Ovary (tissue), 9 donors: ENCODE results near the gene CDK16. TPM values are rescaled to one million over a fixed set of nuclear protein-coding genes. Genes with fewer than 3 reads are reported as not detected.

ENCODE experiments used
- DNase-seq, 5 donors: peaks; one replicate each; pipeline ENCODE4 v3.0.0-alpha.2; 2019 to 2020
- H3K27ac ChIP-seq, 2 donors: fragments of 200-600 bp; one replicate each; pipeline versions ENCODE4 v1.5.1 to v1.8.0; 2019 to 2022
- H3K27me3 ChIP-seq: fragments of 200-600 bp; one replicate; pipeline ENCODE4 v1.8.0; 2022
- H3K36me3 ChIP-seq: fragments of 200-600 bp; sonication (generic); one replicate; pipeline ENCODE4 v1.5.1; 2019
- H3K4me1 ChIP-seq: one replicate; pipeline ENCODE4 v1.8.1; 2013; ENCODE audit warnings: mild to moderate bottlenecking, moderate library complexity; ENCODE audit not compliant: insufficient read depth
- H3K4me3 ChIP-seq: fragments of 200-600 bp; sonication (generic); one replicate; pipeline ENCODE4 v1.5.1; 2017
- H3K9me3 ChIP-seq, 2 donors: fragments of 200-600 bp in 1 of 2; sonication (generic) in 1 of 2; one replicate each; pipeline versions ENCODE4 v1.5.1 to v1.8.1; 2013 to 2019; ENCODE audit warnings: mild to moderate bottlenecking in 1 of 2, moderate library complexity in 1 of 2
- EP300 ChIP-seq: sonication (generic); formaldehyde crosslinking; IDR thresholded peaks from one replicate; pipeline ENCODE4 v1.6.1; 2017; ENCODE audit warnings: antibody characterized with exemption
- POLR2A ChIP-seq: fragments of 450-650 bp; IDR thresholded peaks from one replicate; pipeline ENCODE4 v1.6.1; 2017; ENCODE audit warnings: antibody characterized with exemption, mild to moderate bottlenecking, moderate library complexity
- WGBS, 3 donors: extraction: QIAGEN DNeasy Blood & Tissue Kit in 1 of 3; methylation state at CpG; one replicate each; pipeline versions ENCODE4 v1.1.5 to v1.1.7; 2013 to 2017; 5-methylcytosine and 5-hydroxymethylcytosine counted together
- intact Hi-C, 4 donors: fragments of 100-400 bp; cut with DNase I; formaldehyde crosslinking; loops; one replicate each; pipeline versions ENCODE4 v1.11.0 to v1.15.1; 2022 to 2023
- polyA plus RNA-seq, 2 donors: library from polyadenylated mRNA; stranded (reverse); fragments of 200-250 nt in 1 of 2; fragments of 350-450 nt in 1 of 2; fragmentation: Illumina TruSeq in 1 of 2; extraction: RNeasy Lipid Tissue Mini Kit (QIAGEN cat#74804) in 1 of 2; gene quantifications; one replicate each; pipeline ENCODE4 v1.2.3, GENCODE V29; 2013 to 2014
- total RNA-seq, 7 donors: library from RNA; depleted of rRNA in 2 of 7; stranded (reverse); fragments of >200 nt in 2 of 7; fragmentation: NEBNext Ultra II Directional in 3 of 7; extraction: Animal tissue kit (Norgen Biotek cat#: 25700) in 3 of 7; gene quantifications; one replicate each; pipeline versions ENCODE4 v1.1.0 to v1.2.4, GENCODE V29; 2016 to 2023
- TF ChIP-seq, protein P1 (sequence below), 3 donors: fragments of 450-650 bp in 2 of 3; fragments of 200-600 bp in 1 of 3; IDR thresholded peaks; one replicate each; pipeline versions ENCODE4 v1.5.1 to v1.8.0; 2016 to 2022; ENCODE audit warnings: antibody characterized with exemption in 3 of 3, mild to moderate bottlenecking in 1 of 3
- donor health status: DM: no; HTN: no; CAD: no; lungs with moderate emphysema.
- donor health status: DM: no; HTN: no; CAD: no.
- donor health status: Bipolar disorder and iron deficiency.
- donor health status: DM: yes; HTN: yes; CAD: no.
- donor health status: DM: no; HTN: no; CAD: no.
- donor health status: DM: yes; HTN: yes; CAD: no.

The CDK16 gene
- total and polyA plus RNA-seq, 9 donors = 40.9 to 99.0 (median 69.8) TPM

DNA sequence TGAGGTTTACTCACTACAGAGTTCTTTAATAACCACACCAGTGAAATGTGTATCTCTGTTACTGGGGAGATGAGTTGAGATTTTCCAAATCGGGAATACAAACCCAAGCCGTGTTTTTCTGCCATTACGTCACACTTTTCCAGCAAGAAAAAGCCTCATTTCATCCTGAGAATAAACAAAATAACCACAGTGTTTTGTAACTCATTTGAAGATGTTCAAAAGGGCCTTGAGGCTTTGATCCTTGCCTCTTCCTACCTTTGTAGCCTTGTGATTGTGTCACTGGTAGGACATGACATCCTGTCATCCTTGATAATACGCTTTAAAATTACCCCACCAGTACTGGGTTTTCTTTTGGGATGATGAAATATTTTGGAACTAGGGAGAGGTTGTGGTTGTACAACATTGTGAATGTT lies 17.2 kb downstream of the CDK16 start:
- H3K27ac ChIP-seq = peak overlapping the region in 1 of 2 donors; percentile 32
- intact Hi-C loops = loop anchor here in 1 of 4 donors (2.0 kb wide), 1 partner anchor 423 kb away; the partner anchor contains the start of gene UXT
- 59 to 67% (median 65%) methylated on average over 4 of the region's 4 CpGs for WGBS, 3 donors

DNA sequence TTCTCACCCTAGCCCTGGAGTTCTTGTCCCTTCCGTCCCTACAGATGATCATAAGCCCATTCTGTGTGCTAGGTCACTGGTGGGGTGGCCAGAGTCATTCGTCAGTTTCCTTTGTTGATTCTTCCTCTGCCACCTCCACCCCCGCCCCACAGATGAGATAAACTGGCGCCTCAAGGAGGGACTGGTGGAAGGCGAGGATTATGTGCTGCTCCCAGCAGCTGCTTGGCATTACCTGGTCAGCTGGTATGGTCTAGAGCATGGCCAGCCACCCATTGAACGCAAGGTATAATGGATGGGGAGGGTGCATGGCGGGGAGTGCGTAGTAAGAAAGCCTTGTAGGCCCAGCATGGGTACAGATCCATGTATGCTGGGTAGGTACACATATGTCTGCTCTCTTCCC lies 20.7 kb downstream of the CDK16 start:
- Histone ChIP-seq H3K36me3 (no peaks in the 10 kb centered on the region), H3K27me3 (no peaks in the 10 kb centered on the region), H3K4me3 (no peak overlapping the region), H3K9me3 (no peaks in the 10 kb centered on the region), H3K4me1 (no peaks in the 10 kb centered on the region), H3K27ac (no peak overlapping the region)
- TF ChIP-seq POLR2A = no peak
- TF ChIP-seq EP300 = no peak
- TF ChIP-seq, protein P1, sequence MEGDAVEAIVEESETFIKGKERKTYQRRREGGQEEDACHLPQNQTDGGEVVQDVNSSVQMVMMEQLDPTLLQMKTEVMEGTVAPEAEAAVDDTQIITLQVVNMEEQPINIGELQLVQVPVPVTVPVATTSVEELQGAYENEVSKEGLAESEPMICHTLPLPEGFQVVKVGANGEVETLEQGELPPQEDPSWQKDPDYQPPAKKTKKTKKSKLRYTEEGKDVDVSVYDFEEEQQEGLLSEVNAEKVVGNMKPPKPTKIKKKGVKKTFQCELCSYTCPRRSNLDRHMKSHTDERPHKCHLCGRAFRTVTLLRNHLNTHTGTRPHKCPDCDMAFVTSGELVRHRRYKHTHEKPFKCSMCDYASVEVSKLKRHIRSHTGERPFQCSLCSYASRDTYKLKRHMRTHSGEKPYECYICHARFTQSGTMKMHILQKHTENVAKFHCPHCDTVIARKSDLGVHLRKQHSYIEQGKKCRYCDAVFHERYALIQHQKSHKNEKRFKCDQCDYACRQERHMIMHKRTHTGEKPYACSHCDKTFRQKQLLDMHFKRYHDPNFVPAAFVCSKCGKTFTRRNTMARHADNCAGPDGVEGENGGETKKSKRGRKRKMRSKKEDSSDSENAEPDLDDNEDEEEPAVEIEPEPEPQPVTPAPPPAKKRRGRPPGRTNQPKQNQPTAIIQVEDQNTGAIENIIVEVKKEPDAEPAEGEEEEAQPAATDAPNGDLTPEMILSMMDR (IDR thresholded peaks at IDR 0.05) = no peak
- intact Hi-C loops = no loop called here
- no peak for DNase-seq
- 83 to 89% (median 86%) methylated on average over 8 of the region's 8 CpGs for WGBS, 3 donors

More for the DNA sequence above, 17.2 kb downstream of the CDK16 start:
- DNase-seq = no peak
- TF ChIP-seq EP300 = no peak
- TF ChIP-seq POLR2A = no peak
- TF ChIP-seq, protein P1 (IDR thresholded peaks at IDR 0.05) = no peak
- Histone ChIP-seq H3K4me1 (no peaks in the 10 kb centered on the region), H3K36me3 (no peaks in the 10 kb centered on the region), H3K9me3 (no peaks in the 10 kb centered on the region), H3K4me3 (no peak overlapping the region), H3K27me3 (no peaks in the 10 kb centered on the region)

DNA sequence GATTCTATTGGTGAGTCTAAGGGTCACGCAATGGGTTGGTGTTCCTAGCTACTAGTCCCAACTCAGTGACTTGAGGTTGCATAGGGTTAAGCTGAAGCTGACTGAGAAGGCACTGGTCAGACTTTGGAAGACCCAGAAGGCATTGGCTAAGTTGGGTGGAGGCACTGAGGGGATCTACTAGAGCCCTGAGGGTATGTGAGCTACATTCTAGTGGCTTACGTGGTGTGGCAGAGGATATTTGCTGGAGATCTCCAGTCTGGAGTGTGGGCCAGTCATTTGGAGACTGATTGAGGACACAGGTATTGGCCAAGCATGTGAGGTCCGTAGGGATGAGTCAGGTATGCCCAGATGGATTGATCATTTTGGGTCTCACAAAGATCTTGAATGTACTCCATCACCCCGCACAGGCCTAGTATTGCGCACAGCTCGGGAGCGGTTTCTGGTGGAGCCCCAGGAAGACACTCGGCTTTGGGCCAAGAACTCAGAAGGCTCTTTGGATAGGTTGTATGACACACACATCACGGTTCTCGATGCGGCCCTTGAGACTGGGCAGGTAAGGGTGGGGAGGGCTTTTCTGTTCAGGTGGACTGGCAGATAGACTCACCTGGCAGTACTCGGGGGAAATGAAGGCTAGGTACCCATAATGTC lies 21.5 kb downstream of the CDK16 start:
- 92 to 94% (median 94%) methylated on average over 12 of the region's 12 CpGs for WGBS, 3 donors
- no peak overlapping the region for H3K4me3 ChIP-seq
- H3K27ac ChIP-seq = no peak overlapping the region
- intact Hi-C loops = no loop called here
- no peaks in the 10 kb centered on the region for H3K27me3 ChIP-seq
- no peaks in the 10 kb centered on the region for H3K4me1 ChIP-seq
- H3K9me3 ChIP-seq = no peaks in the 10 kb centered on the region
- no peaks in the 10 kb centered on the region for H3K36me3 ChIP-seq
- TF ChIP-seq EP300 = no peak
- TF ChIP-seq, protein P1 (IDR thresholded peaks at IDR 0.05) = no peak
- TF ChIP-seq POLR2A = no peak
- no peak for DNase-seq

DNA sequence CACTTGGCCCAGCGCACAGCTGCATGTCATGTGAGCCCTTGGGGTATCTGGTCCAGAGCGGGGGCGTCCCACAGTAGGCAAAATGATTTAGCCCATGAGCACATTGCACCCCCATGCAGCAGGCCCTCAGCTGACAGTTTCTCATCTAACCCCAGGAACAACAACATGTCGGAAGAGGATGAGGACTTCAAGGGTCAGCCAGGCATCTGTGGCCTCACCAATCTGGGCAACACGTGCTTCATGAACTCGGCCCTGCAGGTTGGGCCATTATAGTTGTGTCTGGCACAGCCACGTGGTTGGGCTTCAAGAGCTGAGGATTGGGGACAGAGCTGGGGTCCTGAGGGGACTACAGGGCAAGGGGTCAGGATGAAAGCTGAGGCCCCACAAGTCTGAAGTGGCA lies 22.1 kb downstream of the CDK16 start:
- no peaks in the 10 kb centered on the region for H3K27me3 ChIP-seq
- no peak overlapping the region for H3K27ac ChIP-seq
- intact Hi-C loops = no loop called here
- no peaks in the 10 kb centered on the region for H3K36me3 ChIP-seq
- TF ChIP-seq, protein P1 (IDR thresholded peaks at IDR 0.05) = no peak
- no peak for TF ChIP-seq POLR2A
- 79 to 88% (median 84%) methylated on average over 7 of the region's 7 CpGs for WGBS, 3 donors
- no peak overlapping the region for H3K4me3 ChIP-seq
- H3K4me1 ChIP-seq = no peaks in the 10 kb centered on the region
- DNase-seq = no peak
- H3K9me3 ChIP-seq = no peaks in the 10 kb centered on the region
